BE2C (cell line): Measurements from ENCODE around the gene LCLAT1.

ENCODE experiments used
- DNase-seq: peaks from one replicate; pipeline ENCODE4 v3.0.0-alpha.2; 2020
- H3K27me3 ChIP-seq: fragments of 250-450 bp; sonication (Bioruptor Pico); 2 replicates; pipeline ENCODE4 v1.5.1; 2020; ENCODE audit warnings: mild to moderate bottlenecking
- H3K36me3 ChIP-seq: fragments of 250-450 bp; sonication (Bioruptor Pico); 2 replicates; pipeline ENCODE4 v1.5.1; 2020; ENCODE audit warnings: mild to moderate bottlenecking
- H3K4me1 ChIP-seq: fragments of 250-450 bp; sonication (Bioruptor Pico); 2 replicates; pipeline ENCODE4 v1.5.1; 2020
- H3K4me3 ChIP-seq: 2 replicates; pipeline ENCODE4 v1.5.1; 2011; ENCODE audit warnings: low read depth, low read length
- H3K9me3 ChIP-seq: fragments of 250-450 bp; sonication (Bioruptor Pico); 2 replicates; pipeline ENCODE4 v1.5.1; 2020
- TF ChIP-seq, protein P1 (sequence below): IDR thresholded peaks from 2 replicates; pipeline ENCODE4 v1.5.1; 2012; ENCODE audit warnings: mild to moderate bottlenecking, low read depth, low read length

The LCLAT1 gene

DNA sequence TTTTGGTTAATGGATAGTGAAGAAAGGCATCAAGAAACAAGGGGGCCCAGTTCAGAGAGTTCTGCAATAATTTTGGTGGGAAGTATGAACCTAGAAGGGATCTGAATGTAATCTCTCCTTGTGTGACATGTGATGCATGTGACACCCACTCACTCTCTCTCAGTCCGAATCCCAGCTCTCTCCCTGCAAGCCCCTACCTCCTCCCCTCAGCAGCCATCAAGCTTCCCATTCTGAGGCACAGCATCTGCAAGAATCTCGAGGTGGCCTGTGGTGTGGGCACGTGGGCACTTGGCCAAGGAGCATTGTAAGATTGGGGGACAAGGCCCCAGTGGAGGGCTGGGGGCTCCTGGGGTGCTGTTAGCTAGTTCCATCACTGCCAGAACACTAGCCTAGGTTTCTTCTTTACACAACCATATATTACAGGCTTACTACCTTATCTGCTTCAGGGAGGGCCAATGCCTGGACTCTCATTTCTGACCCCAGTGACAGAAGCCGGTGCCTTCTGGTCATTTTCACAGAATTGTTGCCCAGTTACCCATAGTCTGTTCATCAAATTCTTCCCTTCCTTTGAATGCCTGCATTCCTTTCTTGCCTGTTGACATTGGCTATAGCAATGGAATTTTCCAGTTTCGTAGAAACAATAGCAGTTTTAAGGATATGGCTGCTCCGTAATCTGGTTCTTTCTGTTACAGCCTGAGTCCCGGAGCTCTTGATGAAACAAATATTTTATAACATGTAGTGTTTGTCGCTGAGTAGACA lies 13.3 kb upstream of the LCLAT1 start:
- Histone ChIP-seq H3K4me1 (peaks cover 8% of the 10 kb centered on the region), H3K36me3 (no peaks in the 10 kb centered on the region), H3K27me3 (no peaks in the 10 kb centered on the region), H3K9me3 (no peaks in the 10 kb centered on the region), H3K4me3 (no peak overlapping the region)
- TF ChIP-seq, protein P1, sequence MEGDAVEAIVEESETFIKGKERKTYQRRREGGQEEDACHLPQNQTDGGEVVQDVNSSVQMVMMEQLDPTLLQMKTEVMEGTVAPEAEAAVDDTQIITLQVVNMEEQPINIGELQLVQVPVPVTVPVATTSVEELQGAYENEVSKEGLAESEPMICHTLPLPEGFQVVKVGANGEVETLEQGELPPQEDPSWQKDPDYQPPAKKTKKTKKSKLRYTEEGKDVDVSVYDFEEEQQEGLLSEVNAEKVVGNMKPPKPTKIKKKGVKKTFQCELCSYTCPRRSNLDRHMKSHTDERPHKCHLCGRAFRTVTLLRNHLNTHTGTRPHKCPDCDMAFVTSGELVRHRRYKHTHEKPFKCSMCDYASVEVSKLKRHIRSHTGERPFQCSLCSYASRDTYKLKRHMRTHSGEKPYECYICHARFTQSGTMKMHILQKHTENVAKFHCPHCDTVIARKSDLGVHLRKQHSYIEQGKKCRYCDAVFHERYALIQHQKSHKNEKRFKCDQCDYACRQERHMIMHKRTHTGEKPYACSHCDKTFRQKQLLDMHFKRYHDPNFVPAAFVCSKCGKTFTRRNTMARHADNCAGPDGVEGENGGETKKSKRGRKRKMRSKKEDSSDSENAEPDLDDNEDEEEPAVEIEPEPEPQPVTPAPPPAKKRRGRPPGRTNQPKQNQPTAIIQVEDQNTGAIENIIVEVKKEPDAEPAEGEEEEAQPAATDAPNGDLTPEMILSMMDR, result no peak
- no peak for DNase-seq

DNA sequence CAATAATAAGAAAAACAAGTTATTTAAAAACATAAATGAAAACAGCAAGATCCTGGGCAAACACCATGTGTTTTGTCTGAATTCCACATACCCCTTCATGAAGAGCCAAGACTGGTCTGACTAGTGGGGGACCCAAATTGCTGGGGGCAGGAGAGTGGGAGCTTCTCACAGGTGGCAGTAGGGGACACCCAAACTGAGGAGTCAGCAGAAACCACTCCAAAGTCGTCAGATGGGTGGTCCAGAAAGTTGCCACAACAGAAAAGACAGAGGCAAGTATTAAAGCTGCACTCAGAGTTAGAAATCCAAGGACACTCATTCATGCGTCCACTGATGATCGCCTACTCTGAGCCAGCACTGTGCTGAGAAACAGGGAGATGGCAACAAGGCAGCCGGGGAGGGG lies 12.3 kb upstream of the LCLAT1 start:
- Histone ChIP-seq H3K9me3 (no peaks in the 10 kb centered on the region), H3K36me3 (no peaks in the 10 kb centered on the region), H3K27me3 (no peaks in the 10 kb centered on the region), H3K4me1 (peaks cover 8% of the 10 kb centered on the region), H3K4me3 (no peak overlapping the region)
- TF ChIP-seq, protein P1, result no peak
- no peak for DNase-seq

DNA sequence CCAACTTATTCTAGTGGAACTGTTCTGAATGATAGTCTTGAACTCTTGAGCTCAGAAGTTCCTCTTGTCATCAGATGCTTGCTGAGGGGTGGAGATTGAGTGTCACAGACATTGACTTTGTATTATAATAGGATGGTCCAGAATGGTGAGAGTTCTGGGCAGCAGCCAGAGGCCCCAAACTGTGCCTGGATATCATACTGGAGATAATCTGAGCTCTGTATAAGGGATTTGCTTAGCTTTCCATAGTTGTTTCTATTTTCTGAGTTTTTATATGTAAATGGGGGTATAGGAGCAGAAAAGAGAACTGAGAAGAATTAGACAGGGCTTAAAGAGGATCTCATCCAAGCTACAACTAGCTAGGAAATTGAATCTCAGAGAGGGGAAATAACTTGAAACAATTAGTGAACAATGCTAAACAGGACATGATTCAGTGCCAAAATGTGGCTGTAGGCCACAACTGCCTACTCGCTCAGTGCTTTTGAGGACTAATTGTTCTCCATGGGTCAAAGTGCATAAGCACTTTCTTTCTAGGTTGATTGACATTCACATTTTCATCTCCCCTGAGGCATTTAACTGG lies 10.1 kb upstream of the LCLAT1 start:
- TF ChIP-seq, protein P1, result no peak
- H3K27me3 ChIP-seq, result no peaks in the 10 kb centered on the region
- peaks cover 8% of the 10 kb centered on the region for H3K4me1 ChIP-seq
- H3K4me3 ChIP-seq, result no peak overlapping the region
- no peak for DNase-seq
- no peaks in the 10 kb centered on the region for H3K9me3 ChIP-seq
- no peaks in the 10 kb centered on the region for H3K36me3 ChIP-seq

DNA sequence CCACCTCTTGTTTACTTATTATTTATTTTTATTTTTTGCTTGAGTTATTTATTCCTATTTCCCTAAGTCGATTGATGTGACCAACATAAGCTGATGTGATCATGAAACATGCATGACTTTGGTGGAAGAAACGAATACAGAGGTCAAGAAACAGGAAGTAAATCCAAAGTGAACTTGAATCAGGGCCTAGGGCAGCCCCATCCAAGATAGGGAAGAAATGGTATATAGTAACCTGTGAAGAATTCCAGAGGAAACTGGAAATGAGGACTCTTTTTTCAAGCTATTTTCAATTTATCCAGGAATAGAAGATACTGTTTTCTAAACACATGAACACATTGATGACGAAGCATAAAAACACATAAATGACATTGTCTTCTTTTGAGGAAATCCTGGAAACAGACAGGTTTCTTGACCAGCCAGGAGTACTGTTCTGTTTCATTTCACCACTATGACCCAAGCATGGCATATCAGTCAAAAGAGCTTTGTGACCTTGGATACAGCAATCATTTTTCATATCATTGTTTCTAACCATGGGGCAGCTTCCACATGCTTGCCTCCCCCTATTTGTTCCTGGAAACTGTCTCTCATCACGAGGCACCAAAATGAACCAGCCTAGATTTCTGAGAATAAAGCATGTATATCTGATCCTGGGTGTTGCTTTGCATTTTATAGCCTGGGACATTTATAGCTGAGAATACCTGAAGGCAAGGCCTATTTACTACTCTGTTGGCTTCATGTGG lies 9.1 kb upstream of the LCLAT1 start:
- TF ChIP-seq, protein P1, result no peak
- Histone ChIP-seq H3K36me3 (no peaks in the 10 kb centered on the region), H3K9me3 (no peaks in the 10 kb centered on the region), H3K4me3 (no peak overlapping the region), H3K27me3 (no peaks in the 10 kb centered on the region), H3K4me1 (peaks cover 8% of the 10 kb centered on the region)
- DNase-seq, result no peak

DNA sequence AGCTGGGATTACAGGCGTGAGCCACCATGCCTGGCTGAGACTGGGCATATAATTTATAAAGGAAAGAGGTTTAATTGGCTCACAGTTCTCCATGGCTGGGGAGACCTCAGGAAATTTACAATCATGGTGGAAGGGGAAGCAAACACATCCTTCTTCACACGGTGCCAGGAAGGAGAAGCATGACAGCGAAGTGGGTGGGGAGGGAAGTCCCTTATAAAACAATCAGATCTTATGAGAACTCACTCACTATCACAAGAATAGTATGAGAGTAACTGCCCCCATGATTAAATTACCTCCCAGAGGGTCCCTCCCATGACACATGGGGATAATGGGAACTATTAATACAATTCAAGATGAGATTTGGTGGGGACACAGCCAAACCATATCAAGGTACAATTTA lies 7.8 kb upstream of the LCLAT1 start:
- H3K9me3 ChIP-seq, result no peaks in the 10 kb centered on the region
- no peak for DNase-seq
- peaks cover 8% of the 10 kb centered on the region for H3K4me1 ChIP-seq
- no peak overlapping the region for H3K4me3 ChIP-seq
- TF ChIP-seq, protein P1, result no peak
- H3K27me3 ChIP-seq, result no peaks in the 10 kb centered on the region
- no peaks in the 10 kb centered on the region for H3K36me3 ChIP-seq

DNA sequence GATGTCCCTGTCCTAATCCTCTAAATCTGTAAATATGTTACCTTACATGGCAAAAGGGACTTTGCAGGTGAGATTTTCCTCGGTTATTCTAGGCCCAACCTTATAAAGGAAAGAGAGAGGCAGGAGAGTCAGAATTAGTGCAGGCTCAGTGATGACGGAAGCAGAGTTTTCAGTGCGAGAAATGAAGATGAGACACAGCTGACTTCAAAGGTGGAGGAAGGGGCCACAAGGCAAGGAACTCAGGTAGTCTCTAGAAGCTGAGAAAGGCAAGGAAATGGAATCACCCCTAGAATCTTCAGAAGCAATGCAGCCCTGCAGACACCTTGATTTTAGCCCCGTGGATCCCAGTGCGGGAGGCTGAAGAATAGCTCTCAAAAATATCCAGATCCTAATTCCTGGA lies 7.2 kb upstream of the LCLAT1 start:
- TF ChIP-seq, protein P1, result no peak
- DNase-seq, result no peak
- Histone ChIP-seq H3K36me3 (no peaks in the 10 kb centered on the region), H3K27me3 (no peaks in the 10 kb centered on the region), H3K4me3 (no peak overlapping the region), H3K4me1 (peaks cover 8% of the 10 kb centered on the region), H3K9me3 (no peaks in the 10 kb centered on the region)
